NCI-H82 (cell line): ENCODE results near the gene IGSF22.

Experiments
- DNase-seq: peaks from one replicate; lab custom pipeline; 2025; lab: John Stamatoyannopoulos, UW

IGSF22 gene

DNA sequence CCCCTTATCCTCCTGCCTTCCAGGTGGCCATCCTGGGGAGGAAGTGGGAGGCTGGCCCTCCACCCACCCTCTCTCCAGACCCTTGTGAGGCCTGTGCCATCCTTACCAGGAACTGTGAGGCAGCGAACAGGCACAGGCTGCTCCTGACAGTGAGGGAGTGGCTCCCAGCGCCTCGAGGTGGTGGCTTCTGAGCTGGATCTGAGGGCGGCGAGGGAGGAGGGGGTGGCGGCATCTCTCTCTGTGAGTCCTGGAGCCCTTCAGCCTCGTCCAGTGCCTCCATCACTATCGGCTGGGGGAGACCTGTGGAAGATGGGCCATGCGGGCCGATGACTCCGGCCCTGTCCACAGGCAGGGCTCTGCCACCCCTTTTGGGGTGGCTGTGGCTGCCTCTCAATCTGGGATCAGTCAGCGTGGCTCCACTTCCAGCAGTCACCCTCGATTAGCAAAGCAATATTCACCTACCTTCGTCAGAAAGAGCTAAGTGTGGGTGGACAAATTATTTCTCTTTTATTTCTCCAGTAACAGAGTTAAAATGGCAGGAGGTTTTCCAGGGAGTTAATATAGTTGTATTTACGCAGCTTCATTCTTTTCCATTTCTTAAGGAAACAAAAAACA lies 18.0 kb upstream of the IGSF22 start:
- no peak for DNase-seq

DNA sequence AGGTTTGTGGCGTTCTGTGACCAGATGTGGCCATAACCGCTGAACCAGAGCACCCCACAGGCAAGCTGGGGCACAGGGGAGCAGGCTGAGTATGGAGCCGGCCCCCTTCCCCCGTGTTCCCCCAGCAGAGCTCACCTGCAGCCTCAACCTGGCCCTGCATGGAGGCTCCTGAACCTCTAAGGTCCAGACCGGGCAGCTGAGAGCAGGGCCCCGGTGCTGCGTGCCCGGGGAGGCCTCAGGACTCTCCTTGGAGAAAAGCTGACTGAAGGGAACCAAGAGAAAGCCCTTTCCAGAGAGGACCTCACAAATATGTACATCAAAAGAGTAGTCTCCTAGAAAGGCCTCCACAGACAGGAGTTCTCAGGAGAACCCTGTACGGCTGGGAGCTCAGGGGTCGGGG lies 17.4 kb upstream of the IGSF22 start:
- no peak for DNase-seq

DNA sequence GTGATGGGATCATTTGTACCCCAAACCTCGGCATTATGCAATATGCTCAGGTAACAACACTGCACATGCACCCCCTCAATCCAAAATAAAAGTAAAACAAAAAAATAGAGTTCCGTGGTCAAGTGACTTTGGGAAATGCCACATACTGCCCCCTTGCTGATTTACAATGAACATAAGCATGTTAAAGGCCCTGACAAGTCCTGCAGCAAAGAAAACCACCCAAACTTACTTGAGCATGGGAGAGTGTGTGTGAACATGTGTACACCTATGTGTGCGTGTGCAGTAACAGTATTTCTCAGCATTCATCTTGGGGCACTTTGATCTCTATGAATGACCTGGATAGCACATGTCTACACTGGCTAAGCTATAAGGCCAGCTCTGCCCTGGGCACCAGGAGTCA lies 15.8 kb upstream of the IGSF22 start:
- DNase-seq, result no peak

DNA sequence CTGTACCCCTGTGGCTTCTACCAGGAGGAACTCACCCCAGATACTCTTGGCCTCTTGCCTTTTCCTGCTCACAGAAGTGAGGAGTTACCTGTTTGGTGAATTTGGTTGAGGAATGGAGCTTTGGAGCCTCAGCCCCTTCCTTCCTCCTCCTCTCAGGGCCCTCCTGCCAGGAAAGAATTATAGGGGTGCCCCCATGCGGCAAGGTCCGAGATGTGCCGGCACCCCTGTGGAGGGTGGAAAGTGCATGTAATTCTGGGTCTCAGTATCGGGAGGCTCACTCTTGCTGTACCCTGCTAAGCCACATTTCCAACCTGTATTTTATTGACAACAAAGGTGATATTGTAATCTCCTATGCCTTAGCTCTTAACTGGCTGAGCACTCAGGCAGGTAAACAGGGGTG lies 13.7 kb upstream of the IGSF22 start:
- DNase-seq, result no peak

DNA sequence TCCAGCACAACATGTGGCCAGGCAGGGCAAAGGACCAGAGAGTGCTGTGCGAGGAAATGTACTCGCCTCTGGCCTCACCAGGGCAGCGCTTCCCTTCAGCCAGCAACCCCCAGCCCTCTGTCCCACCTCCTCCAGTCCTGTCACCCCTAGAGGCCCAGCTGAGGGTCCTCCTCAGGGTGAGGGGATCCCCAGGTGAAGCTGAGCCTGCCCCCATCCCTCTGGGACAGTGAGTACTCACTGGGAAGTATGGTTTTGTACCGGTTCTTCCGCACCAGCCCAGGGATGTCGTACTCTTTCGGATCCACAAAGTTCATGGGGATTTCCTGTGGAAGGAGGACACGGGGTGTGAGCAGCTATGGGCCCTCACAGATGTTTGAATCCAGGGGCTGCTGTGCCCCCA lies 11.7 kb upstream of the IGSF22 start:
- DNase-seq, result no peak

DNA sequence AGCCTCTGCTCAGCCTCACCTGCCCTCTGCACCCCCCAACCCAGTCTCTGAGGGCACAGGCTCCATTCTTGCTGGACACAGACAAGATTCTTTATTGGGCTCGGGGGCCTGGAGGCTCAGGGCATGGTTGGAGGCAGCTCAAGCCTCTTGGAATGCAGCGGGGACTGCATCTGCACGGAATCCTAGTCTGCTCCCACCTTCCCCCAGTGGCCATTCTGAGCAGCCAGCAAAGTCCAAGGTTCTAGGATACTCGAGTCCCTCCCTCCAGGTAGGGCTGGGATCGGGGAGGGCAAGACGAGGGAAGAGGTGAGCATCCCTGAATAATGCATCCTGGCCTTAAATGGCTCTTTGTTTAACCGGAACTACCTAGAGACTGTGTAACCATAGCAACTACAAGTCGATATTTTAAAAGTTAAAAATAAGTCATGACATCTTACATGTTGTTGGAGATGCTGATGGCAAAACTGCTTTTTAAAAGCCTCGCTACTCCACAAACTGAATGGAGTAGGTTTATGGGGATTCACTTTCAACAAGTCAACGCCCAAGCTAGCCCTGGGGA lies 10.7 kb upstream of the IGSF22 start:
- DNase-seq, result no peak

DNA sequence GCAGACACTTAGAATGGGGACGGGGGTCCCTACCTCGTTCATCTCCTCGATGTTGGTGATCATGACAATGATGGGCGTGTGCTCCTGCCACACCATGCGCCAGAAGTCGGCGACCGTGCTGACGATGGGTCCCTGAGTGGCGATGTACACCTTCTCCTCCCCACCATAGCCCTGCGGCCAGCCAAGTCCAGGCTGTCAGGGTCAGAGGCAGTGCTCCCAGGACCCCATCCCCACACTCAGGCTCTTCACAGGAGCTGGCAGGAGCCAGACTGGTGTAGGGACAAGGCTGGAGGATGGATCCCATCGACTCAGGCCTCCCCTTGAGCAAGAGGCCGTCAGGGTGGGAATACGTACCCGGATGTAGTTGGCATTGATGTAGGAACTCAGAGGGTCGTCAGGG lies 7.2 kb upstream of the IGSF22 start:
- no peak for DNase-seq

DNA sequence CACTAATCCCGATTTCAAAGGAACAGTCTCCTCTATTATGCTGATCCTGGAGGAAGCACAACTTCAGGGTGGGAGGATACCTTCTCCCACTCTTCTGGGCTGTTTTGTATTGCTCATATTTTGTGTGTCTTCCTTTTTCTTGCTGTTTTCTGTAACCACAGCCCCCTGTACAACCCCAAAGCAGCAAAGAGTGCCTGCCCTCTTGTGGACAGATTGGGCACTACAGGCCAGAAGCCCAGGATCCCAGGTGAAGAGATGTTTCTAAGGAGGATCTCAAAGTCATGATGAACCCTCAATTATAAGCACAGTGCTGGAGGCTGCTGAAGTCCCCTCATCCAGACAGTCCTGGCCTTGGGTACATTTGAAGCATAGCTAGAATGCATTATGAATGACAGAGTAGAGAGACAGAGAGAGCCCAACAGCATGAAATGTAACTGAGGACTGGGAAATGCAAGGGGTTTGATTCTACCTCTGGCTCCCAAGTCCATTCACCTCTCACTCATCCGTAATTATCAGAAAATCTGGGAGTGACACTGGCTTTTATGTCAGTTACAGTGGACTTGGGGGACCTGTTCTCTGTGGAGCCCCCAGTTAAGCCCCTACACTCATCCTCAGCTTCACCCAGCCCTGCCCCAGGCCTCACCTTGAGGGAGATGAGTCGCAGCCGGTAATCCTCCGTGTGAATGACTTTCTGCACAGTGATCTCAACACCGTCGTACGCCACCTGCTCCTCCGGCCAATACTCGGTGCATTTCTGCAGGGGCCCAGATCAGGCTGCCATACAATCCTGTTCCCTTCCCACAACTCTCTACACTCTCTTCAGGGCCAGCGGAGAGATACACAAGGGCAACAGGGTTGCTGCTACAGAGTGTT lies 6.2 kb upstream of the IGSF22 start:
- peak; percentile 58 for DNase-seq

DNA sequence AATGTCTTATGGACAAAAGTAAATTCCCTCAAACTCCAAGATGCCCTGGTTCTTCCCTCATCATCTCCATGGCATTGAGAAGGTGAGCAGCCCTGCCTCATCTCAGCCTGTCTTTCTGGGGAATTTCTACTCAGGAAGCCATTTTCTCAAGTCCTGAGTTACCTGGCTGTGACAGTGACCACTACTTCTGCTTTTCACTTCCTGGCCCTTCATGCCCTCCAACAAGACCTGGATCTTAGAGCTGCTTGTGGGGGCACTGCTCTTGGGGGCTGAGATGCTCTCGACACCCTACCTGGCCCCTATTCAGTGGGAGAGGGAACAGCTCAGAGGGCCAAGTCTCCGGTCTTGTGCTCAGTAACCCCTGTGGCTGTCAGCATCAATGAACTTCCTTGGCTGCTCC lies 5.5 kb upstream of the IGSF22 start:
- DNase-seq, result no peak

DNA sequence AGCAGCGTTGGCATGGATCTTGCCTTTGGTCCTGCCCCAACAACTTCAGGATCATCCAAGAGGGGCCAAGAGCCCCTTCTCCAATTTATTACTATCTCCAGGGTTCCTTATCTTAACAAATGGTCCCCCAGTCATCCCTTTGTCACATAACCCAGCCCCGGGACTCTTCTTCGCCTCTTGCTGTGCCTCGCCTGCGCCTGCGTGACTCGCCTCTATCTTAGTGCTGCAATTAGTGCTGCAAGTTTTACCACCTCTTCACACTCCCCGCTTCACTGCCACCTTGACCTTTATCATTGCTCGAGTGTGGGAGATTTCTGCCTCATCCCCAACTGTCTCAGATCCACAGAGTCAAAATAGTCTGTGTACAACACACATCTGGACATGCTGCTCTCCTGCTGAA lies 4.0 kb upstream of the IGSF22 start:
- DNase-seq, result no peak

DNA sequence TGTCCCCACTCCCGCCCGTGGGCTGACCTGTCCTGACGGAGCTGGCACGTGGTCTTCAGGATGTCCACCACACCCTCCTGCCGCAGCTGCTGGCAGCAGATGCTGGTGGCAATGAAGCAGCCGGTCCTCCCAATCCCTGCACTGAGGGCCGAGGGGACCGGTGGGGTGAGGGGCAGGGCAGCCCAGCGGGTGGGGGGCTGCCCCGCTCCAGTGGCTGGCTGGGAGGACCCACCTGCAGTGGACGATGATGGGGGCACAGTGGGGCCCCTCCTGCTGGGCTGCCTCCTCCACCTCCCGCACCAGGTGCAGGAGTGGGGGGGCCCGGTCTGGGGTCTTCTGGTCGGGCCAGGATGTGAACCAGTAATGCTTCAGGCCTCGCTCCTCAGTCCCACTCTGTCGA lies 3.4 kb upstream of the IGSF22 start:
- no peak for DNase-seq

DNA sequence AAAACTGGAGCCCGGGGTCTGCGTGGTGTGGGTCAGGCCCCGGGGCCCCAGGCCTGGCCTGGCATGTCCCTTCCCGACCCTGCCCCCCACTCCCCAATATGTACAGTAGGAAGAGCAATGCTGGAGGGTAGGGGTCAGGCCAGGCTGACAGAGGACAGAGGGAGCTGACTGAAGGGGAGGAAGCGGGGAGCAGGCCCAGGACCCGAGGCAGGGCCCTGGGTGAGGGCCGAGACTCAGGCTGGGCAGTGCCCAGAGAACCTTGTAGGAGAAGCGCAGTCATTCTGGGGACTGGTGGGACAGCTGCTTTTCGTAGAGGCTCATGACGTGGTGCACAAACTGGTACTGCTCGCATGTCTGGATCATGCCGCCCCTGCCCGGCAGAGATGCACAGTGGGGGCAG lies 2.7 kb upstream of the IGSF22 start:
- DNase-seq, result no peak

DNA sequence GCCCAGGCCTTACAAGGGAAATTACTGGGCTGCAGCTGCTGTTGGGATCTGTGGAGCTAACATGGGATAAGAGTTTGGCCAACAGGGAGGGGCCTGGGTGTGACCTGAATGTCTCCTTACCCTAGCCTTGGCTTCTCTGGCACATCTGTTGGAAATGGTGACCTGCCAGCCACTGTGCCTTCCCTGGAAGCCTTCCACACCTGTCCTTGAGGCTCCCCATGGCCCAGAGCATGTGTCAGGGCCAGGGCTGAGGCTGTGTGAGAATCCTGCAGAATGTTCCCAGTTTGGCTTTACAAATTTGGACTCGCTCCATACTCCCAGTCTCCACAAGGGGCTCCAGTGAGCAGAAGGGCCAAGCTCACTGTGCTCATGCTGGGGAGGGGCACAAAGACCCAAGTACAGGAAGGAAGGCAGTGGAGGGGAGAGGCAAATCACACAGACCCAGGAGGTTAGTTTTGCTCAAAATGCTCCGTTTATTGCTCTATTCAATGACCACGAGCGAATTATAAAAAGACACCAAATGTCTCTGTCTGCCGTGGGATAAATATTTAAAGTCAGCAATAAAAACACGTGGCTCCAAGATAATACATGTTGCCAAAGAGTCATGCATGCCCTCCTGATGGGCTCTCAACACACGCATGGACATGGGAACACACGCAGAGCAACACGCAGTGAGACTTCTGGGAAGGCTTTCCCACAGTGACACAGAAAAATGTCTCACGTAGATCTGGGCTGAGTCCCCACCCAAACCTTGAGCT lies 1.7 kb upstream of the IGSF22 start:
- DNase-seq, result peak; percentile 72

DNA sequence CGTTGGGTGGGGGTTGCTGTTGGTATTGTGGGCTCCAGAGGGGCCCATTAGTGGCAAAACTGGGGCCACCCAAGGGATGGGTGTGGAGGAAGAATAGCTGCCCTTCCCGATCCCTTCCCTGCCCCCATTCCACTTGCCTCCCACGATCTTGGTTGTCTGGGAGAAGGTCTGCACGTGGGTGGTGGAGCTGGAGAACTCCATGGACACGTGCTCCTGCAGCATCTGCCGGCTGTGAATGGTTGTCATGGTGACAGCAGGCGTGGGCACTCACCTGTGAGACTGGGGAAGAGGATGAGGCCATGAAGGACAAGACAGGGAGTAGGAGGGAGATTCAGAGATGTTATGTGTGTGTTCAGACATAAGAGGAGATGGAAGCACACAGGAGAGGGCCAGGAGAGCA lies 2.0 kb downstream of the IGSF22 start:
- peak; percentile 21 for DNase-seq

DNA sequence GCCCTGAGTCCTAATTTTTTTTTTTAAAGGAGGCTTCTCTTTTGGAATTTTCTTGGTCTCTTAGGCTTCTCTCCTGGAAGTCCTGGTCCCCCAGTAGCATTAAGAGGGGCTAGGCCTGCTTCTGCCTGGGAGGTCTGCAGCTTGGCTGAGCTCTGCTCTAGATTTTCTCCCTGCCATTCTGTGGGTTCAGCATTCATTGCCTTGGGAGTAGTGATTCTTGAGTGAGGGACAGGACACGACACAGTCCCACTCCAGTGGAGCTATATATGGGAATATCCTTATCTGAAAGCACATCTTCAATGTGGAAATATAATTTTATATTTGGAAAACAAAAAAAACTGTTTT lies 3.7 kb downstream of the IGSF22 start:
- no peak for DNase-seq

DNA sequence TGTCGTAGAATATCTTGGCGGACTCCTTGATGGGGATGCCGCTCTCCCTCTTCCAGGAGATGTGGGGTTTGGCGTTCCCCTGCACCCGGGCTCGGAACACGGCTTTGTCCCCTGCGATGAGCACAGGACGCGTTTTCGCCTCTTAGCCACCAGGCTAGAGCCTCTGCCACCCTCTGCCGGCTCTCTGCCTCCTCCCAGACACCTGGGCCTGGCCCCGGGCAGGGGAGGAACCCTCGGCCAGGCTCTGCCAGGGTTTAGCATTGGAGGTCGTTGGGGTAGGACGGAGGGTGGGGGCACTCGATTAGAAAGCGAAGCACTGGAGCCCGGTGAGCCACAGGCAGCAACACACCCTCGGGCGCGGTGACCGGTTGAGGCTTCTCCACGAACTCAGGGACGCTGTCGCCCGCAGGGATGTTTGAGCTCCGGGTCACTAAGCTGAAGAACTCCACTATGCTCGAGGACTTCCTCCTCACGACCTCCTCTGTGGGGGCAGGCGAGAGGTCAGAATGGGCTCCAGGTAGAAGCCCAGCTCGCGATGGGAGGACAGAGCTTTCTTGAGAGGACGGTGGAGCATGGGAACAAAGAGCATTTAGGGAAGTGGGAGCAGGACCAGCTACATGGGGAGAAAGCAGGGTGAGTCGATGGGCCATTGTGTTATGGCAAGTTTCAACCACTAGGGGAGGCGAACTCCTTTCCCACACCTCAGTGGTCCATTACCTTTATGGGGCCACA lies 4.3 kb downstream of the IGSF22 start:
- DNase-seq, result peak; percentile 62

DNA sequence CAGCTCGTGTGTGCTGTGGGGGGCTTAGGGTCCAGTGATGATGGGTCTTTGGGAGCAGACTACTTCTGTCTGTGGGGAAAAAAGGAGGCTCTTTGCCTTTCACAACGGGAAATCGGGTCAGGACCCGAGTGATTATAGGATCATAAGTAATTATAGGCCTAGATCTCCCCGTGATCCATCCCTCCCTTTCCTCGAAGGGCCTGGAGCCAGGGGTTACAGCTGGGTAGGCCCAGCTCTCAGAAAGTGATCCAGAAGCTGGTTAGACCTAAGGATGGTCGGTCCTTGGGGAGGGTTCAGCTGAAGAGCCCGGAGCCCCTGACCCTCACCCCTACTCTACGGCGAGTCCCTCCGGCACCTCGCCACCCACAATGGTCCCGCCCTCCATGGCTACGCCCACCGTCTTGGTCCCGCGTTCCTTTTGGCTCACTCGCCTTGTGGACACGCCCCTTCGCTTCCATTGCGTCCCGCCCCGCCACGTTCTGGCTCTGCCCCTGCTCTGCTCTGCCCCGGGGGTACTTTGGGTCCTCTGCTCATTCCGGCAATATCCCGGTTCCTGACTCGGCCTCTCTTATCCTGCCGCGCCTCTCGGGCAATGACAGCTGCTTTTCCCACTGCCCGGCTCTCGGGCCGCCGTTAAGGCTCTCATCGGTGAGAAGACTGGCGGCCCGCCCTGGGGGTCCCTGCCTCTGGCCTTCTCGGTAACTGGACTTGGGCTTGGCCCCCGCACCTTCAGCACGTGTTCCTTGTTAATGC lies 5.0 kb downstream of the IGSF22 start:
- DNase-seq, result peak; percentile 90

DNA sequence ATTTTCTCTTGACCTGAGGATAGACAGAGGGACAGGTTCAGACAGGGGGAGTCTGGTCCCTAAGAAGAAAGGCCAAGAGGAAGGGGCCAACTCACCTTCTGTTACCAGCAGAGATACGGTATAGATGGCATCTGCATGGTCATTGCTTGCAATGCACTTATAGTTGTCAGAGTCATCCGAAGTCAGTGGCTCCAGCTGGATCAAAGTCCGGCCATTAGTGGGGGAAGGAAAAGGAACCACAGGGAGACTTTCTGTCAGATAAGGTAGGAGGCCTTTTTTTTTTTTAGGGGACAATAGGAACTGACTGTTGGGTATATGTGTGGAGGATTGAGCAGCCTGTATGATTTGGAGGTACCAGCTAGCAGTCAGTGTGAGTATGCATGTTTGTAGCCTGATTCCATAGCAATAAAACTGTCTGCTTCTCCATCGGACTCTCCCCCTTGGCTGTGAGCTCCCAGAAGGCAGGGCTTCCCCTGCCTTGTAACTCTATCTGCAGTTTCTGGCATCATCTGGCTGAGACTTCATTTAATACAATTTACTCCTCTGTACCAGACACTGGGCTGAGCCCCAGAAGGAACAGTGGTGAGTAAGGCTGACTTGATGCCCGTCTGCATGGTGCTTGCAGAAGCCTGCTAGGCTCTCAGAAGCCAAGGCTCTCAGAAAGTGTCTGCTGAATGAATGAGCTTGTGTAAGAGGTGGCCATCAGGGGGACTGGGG lies 5.7 kb downstream of the IGSF22 start:
- DNase-seq, result peak; percentile 51

DNA sequence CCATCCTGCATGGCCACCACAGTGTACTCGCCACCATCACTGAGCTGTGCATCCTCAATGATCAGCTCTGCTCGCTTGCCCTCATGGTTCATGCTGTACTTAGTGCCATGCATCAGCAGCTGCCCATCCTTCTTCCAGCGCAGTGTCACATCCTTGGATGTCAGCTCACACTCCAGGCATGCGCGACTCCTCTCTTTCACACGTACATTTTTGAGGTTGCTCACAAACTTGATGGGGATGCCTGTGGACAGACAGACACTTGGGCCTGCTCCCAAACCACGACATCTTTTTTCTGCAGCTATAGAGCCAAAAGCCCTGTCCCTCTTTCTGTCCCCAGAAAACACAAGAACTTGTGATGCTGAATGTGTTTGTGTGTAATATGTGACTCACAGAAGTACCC lies 10.5 kb downstream of the IGSF22 start:
- DNase-seq, result no peak

DNA sequence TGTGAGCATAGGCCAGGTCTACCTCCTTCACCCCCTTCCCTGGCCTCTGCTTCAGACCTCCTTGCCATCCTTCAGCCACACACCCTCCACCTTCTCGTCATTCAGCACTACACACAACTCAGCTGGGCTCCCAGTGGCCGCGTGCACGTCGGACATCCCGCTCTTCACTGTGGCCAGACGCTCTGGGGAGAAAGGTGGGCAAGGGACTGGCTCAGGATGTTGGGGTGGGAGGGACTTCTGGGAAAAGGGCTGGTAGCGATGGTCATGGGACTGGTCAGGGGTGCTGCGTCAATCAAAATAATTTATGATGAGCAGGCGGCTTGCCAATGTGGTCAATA lies 11.6 kb downstream of the IGSF22 start:
- no peak for DNase-seq
